ENCODE data around the gene SRGAP3. TPM values are rescaled to one million over a fixed set of nuclear protein-coding genes. Genes with fewer than 3 reads are reported as not detected.

The SRGAP3 gene
- total and polyA plus RNA-seq, 2 experiments from 2014 or later: 6.0 to 15.7 TPM

DNA sequence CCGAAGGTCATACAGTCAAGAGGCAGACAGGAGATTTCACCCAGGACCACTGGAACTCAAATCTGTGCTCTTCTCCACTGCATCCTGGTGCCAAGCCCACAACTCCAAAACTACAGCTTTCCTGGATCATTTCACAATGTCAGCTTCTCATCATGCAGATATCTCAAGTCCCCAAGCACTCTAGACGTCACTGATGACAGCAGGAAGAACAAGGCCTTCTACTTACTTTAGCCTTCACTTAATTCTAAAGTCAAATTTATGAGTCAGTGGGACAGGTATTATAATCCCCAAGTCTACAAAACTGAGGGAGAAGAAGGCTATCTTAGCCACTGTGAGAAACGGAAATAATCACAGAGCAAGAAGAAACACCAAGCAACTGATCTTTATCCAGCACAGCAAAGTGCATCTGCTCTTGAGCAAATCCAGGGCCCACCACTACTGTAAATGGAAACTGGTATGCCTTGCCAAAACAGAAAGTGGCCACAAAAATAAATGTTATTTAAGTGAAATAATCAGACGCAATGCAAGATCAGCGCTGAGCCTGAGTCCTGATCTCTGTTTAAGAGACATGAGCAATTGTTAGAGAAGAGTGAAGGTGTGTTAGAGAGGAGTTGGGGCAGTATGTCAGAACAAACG is 287.1 kb downstream of the SRGAP3 start:
- Histone ChIP-seq H3K4me3 (peak overlapping the region; percentile 71), H3K36me3 (no peaks in the 10 kb centered on the region), H3K9me3 (ENCODE audit: low read depth) (no peaks in the 10 kb centered on the region), H3K4me1 (ENCODE audit: low read depth) (peaks cover 11% of the 10 kb centered on the region), H3K27ac (no peak overlapping the region), H3K27me3 (no peaks in the 10 kb centered on the region)
- TF ChIP-seq, protein P1, sequence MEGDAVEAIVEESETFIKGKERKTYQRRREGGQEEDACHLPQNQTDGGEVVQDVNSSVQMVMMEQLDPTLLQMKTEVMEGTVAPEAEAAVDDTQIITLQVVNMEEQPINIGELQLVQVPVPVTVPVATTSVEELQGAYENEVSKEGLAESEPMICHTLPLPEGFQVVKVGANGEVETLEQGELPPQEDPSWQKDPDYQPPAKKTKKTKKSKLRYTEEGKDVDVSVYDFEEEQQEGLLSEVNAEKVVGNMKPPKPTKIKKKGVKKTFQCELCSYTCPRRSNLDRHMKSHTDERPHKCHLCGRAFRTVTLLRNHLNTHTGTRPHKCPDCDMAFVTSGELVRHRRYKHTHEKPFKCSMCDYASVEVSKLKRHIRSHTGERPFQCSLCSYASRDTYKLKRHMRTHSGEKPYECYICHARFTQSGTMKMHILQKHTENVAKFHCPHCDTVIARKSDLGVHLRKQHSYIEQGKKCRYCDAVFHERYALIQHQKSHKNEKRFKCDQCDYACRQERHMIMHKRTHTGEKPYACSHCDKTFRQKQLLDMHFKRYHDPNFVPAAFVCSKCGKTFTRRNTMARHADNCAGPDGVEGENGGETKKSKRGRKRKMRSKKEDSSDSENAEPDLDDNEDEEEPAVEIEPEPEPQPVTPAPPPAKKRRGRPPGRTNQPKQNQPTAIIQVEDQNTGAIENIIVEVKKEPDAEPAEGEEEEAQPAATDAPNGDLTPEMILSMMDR (IDR thresholded peaks at IDR 0.05; ENCODE audit: low read depth, low read length): no peak
- no peak for DNase-seq (ENCODE audit: low read depth in 1 of 2, low spot score in 1 of 2)

DNA sequence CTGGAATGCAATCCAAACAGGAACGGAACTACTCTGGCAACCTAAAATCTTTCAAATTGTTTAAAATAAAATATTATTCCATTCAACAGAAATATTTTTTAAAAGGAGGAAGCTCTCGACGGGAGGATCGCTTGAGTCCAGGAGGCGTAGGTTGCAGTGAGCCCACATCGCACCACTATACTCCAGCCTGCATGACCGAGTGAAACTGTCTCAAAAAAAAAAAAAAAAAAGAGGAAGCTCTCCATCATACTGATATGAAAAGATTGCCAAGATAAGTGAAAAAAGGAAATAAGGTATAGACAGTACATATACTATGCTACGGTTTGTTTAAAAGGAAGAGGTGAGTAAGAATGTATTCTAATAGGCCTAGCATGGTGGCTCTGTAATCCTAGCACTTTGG is 289.8 kb downstream of the SRGAP3 start:
- TF ChIP-seq, protein P1 (IDR thresholded peaks at IDR 0.05; ENCODE audit: low read depth, low read length): no peak
- Histone ChIP-seq H3K4me1 (ENCODE audit: low read depth) (peaks cover 26% of the 10 kb centered on the region), H3K4me3 (no peak overlapping the region), H3K36me3 (no peaks in the 10 kb centered on the region), H3K27ac (no peak overlapping the region), H3K9me3 (ENCODE audit: low read depth) (no peaks in the 10 kb centered on the region), H3K27me3 (no peaks in the 10 kb centered on the region)
- no peak for DNase-seq (ENCODE audit: low read depth in 1 of 2, low spot score in 1 of 2)

DNA sequence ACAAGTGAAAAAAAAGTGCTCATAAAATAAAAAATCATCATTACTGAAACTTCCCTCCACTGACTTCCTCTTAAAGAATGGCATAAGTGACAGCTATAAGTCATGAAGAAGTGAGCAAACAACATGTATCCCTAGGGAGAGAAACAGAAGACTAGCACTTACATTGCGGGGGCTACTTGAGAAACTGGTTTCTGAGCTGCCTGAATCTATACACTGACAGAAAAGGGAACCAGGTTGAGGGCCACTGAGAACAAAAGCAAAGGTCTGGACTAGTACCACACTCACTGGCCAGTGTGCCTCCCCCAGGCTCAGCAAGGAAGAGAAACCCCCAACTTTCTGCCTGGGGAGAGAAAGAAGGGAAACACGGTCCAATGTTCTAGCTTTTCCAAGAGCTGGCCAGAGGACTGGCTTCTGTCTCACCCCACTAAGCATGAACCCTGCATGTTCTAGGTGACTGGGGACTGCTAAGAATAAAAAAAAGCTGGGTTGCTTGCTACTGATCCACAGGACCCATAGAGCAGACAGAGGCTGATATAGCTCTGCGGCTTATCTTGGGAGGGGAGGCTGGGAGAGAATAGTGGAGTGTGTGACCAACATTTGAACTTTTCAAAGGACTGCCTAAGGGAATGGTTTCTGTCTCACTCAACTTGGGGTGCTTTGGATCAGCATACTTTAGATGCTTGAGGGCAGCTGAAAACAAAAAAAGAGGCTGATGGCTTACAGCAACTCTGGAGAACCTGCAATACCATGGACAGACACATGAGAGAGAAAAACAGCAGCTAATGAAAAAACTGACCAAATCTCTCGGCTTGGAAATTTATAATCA is 294.3 kb downstream of the SRGAP3 start:
- Histone ChIP-seq H3K36me3 (no peaks in the 10 kb centered on the region), H3K27me3 (no peaks in the 10 kb centered on the region), H3K27ac (peak overlapping the region; percentile 88), H3K9me3 (ENCODE audit: low read depth) (no peaks in the 10 kb centered on the region), H3K4me3 (no peak overlapping the region), H3K4me1 (ENCODE audit: low read depth) (peaks cover 29% of the 10 kb centered on the region)
- TF ChIP-seq, protein P1 (IDR thresholded peaks at IDR 0.05; ENCODE audit: low read depth, low read length): peak; percentile 7
- DNase-seq (ENCODE audit: low read depth in 1 of 2, low spot score in 1 of 2): peak; percentile 71 to 82

DNA sequence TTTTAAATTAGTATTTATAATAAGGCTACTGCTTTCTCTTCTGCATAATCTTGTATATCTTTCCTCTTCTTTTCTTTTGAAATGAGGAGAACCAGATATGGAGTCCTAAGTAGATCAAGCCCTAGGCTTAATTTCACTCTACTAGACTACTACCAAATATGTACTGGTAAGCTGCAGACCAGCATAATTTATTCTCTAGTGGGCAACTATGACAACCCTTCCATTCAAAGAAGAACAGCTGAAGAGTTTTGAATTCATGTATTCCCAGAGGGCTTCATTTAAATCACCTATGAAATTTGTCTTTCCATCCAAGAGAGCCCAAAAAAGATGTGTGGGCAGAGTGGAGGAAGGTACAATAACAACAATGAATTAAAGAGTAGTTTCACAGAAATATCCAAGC is 296.1 kb downstream of the SRGAP3 start:
- H3K27me3 ChIP-seq: no peaks in the 10 kb centered on the region
- TF ChIP-seq, protein P1 (IDR thresholded peaks at IDR 0.05; ENCODE audit: low read depth, low read length): no peak
- no peak overlapping the region for H3K4me3 ChIP-seq
- peaks cover 29% of the 10 kb centered on the region for H3K4me1 ChIP-seq (ENCODE audit: low read depth)
- H3K9me3 ChIP-seq (ENCODE audit: low read depth): no peaks in the 10 kb centered on the region
- H3K36me3 ChIP-seq: no peaks in the 10 kb centered on the region
- no peak overlapping the region for H3K27ac ChIP-seq
- no peak for DNase-seq (ENCODE audit: low read depth in 1 of 2, low spot score in 1 of 2)

DNA sequence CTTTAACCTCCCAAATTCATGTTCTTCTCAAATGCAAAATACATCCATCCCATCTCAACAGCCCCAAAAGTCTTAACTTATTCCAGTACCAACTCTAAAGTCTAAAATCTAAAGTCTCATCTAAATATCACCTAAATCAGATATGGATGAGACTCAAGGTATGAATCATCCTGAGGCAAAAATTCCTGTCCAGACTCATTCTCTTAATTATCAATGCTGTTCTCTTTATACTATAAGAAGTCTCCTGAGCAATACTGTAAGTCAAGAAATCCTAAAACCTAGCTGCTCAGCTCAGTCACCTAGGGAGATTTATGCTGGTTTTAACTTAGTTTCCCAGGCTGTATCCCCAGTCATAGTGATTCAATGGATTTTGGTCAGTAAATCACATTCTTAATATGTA is 297.3 kb downstream of the SRGAP3 start:
- H3K9me3 ChIP-seq (ENCODE audit: low read depth): no peaks in the 10 kb centered on the region
- H3K36me3 ChIP-seq: no peaks in the 10 kb centered on the region
- H3K27me3 ChIP-seq: no peaks in the 10 kb centered on the region
- no peak for DNase-seq (ENCODE audit: low read depth in 1 of 2, low spot score in 1 of 2)
- TF ChIP-seq, protein P1 (IDR thresholded peaks at IDR 0.05; ENCODE audit: low read depth, low read length): no peak
- no peak overlapping the region for H3K4me3 ChIP-seq
- H3K27ac ChIP-seq: no peak overlapping the region
- peaks cover 29% of the 10 kb centered on the region for H3K4me1 ChIP-seq (ENCODE audit: low read depth)
